ENCODE results near the gene CDC42EP2.
A peak's percentile ranks its signal among the peaks of the same experiment; 100 is the strongest.

DNA sequence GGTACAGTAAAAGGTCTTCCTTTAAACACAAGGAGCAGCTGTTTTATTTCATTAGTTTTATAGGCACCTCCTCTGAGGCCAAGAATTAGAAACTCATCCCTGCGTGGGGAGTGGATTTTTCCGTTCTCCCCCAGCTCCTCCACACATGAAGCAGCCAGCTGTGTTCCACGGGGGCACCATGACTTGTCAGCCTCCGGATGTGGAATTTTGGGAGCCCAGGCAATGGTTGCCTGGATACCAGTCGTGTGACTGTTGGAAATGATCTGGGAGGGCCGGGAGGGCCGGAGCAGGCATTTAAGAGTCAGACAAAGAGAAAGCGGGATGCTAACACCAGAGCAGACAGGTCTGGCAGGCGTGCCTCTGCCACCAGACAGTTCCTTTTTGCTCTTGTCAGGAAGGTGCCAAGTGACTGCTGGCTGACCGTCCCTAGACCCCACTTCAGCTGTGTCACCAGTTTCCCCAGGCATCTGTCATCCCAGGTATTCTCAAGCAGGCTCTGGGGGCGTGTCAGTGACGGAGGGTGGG is 15.9 kb upstream of the CDC42EP2 start:
- TF ChIP-seq CTCF (IDR thresholded peaks at IDR 0.05) (no peak), POLR2A (IDR thresholded peaks at IDR 0.05) (peak in 1 of 2 donors; percentile 20)
